ENCODE measurements around the gene CACNB2.

- TF ChIP-seq POLR2AphosphoS5 (IDR thresholded peaks at IDR 0.05) (no peak), EP300 (IDR thresholded peaks at IDR 0.05) (no peak)
These were observed 387.5 kb downstream of the CACNB2 start for GRCh38 chr10:18527687-18528086.
